ENCODE measurements around the gene SUCLG1. TPM values are rescaled to one million over a fixed set of nuclear protein-coding genes. Genes with fewer than 3 reads are reported as not detected.

SUCLG1 gene
- total RNA-seq, 1 experiment from 2014 or later, result 105 TPM

- Mint-ChIP-seq H3K4me1 (ENCODE audit: insufficient read depth, unreplicated experiment) (no peaks in the 10 kb centered on the region), H3K4me3 (ENCODE audit: unreplicated experiment) (no peak overlapping the region), H3K36me3 (ENCODE audit: insufficient read depth, unreplicated experiment) (no peaks in the 10 kb centered on the region), H3K9me3 (ENCODE audit: unreplicated experiment) (no peaks in the 10 kb centered on the region), H3K27ac (ENCODE audit: low read depth, unreplicated experiment) (no peak overlapping the region), H3K27me3 (ENCODE audit: insufficient read depth, unreplicated experiment) (no peaks in the 10 kb centered on the region)
- no peak for TF ChIP-seq CTCF (IDR thresholded peaks at IDR 0.05; ENCODE audit: unreplicated experiment)
- intact Hi-C loops (cut with micrococcal nuclease), result no loop called here
- POLR2A ChIA-PET, result interaction anchor here (1.2 to 1.4 kb wide), 3 partner anchors 16 to 59 kb away, joined by 3 to 4 read pairs (median 4); partner anchors contain the start of gene SUCLG1
- no TSS peak for BruUV-seq (replicated peaks)
- DNase-seq (ENCODE audit: unreplicated experiment), result peak; percentile 6
- CTCF ChIA-PET, result interaction anchor here (0.6 to 1.0 kb wide), 4 partner anchors 55 to 437 kb away, joined by 3 to 4 read pairs (median 4); no protein-coding TSS in a partner anchor
Observed at GRCh38 chr2:84486441-84487115, 27.5 kb upstream of the SUCLG1 start.

DNA sequence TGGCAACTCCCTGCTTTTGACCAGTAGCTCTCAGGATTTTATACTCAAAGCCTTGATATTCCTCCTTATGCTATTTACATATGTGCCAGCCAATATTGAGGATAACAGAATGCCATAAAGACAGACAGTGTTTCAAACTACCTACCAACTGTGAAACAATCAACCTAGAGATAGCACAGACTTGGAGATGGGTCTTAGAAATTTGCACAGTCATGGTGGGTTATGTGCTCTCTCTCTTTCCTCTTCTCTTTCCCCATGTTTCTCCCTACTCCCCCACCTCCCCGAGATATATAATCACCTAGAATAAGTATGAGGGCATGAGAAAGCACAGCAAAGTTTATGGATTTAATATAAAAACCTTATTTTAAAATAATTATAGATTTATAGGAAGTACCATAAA is 24.2 kb upstream of the SUCLG1 start:
- no peak overlapping the region for H3K27ac Mint-ChIP-seq (ENCODE audit: low read depth, unreplicated experiment)
- intact Hi-C loops (cut with micrococcal nuclease), result no loop called here
- no peaks in the 10 kb centered on the region for H3K36me3 Mint-ChIP-seq (ENCODE audit: insufficient read depth, unreplicated experiment)
- BruUV-seq (replicated peaks), result no TSS peak
- CTCF ChIA-PET, result interaction anchor here (1.2 to 1.7 kb wide), 3 partner anchors 8 to 18 kb away, joined by 4 to 5 read pairs (median 4); no protein-coding TSS in a partner anchor
- POLR2A ChIA-PET, result no interaction called here
- no peaks in the 10 kb centered on the region for H3K4me1 Mint-ChIP-seq (ENCODE audit: insufficient read depth, unreplicated experiment)
- DNase-seq (ENCODE audit: unreplicated experiment), result no peak
- TF ChIP-seq CTCF (IDR thresholded peaks at IDR 0.05; ENCODE audit: unreplicated experiment), result no peak
- H3K9me3 Mint-ChIP-seq (ENCODE audit: unreplicated experiment), result no peaks in the 10 kb centered on the region
- H3K4me3 Mint-ChIP-seq (ENCODE audit: unreplicated experiment), result no peak overlapping the region
- no peaks in the 10 kb centered on the region for H3K27me3 Mint-ChIP-seq (ENCODE audit: insufficient read depth, unreplicated experiment)

DNA sequence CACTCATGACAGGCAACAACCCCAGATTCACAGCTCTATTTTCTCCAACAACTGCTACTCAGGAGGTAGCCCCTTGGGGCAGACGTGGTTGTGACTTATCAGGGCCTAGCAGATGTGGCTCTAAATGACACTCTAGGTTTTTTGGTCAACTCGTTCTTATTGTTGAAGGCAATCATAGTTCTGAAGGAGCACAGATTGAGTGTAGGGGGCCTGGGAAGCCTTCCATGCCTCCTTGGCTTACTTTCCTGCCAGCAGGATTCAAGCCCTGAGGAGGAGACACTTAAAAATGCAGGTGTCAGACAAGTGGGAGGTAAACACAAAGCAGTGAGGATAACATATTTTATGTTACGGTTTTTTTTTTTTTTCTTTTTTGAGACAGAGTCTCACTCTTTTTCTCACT is 23.5 kb upstream of the SUCLG1 start:
- Mint-ChIP-seq H3K27me3 (ENCODE audit: insufficient read depth, unreplicated experiment) (no peaks in the 10 kb centered on the region), H3K27ac (ENCODE audit: low read depth, unreplicated experiment) (no peak overlapping the region), H3K4me1 (ENCODE audit: insufficient read depth, unreplicated experiment) (no peaks in the 10 kb centered on the region), H3K9me3 (ENCODE audit: unreplicated experiment) (no peaks in the 10 kb centered on the region), H3K4me3 (ENCODE audit: unreplicated experiment) (no peak overlapping the region), H3K36me3 (ENCODE audit: insufficient read depth, unreplicated experiment) (no peaks in the 10 kb centered on the region)
- BruUV-seq (replicated peaks), result no TSS peak
- ChIA-PET POLR2A (no interaction called here), CTCF (interaction anchor here (0.6 to 1.7 kb wide), 4 partner anchors 9 to 114 kb away, joined by 3 to 5 read pairs (median 4); no protein-coding TSS in a partner anchor)
- DNase-seq (ENCODE audit: unreplicated experiment), result no peak
- intact Hi-C loops (cut with micrococcal nuclease), result no loop called here
- no peak for TF ChIP-seq CTCF (IDR thresholded peaks at IDR 0.05; ENCODE audit: unreplicated experiment)

DNA sequence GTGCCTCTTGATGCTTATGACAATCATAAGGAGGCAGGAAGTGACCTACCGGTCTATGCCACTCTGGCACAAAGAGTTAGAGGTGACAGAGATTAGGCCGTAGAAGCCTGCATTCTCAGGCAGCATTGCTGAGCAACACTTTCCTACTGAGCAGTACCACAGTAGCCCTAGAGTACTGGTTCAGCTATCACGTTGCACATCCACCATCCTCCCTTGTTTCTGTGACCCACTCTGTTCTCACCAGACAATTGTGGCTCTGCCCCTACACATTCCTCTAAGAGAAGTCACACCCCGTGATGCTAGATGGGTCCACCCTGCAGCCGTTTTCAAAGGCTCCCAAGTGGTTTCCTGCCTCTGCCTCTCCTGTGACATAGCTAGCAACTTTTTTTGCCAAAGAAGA is 22.6 kb upstream of the SUCLG1 start:
- Mint-ChIP-seq H3K4me1 (ENCODE audit: insufficient read depth, unreplicated experiment) (no peaks in the 10 kb centered on the region), H3K36me3 (ENCODE audit: insufficient read depth, unreplicated experiment) (no peaks in the 10 kb centered on the region), H3K9me3 (ENCODE audit: unreplicated experiment) (peaks cover 2% of the 10 kb centered on the region), H3K4me3 (ENCODE audit: unreplicated experiment) (no peak overlapping the region), H3K27me3 (ENCODE audit: insufficient read depth, unreplicated experiment) (no peaks in the 10 kb centered on the region), H3K27ac (ENCODE audit: low read depth, unreplicated experiment) (no peak overlapping the region)
- TF ChIP-seq CTCF (IDR thresholded peaks at IDR 0.05; ENCODE audit: unreplicated experiment), result no peak
- ChIA-PET CTCF (interaction anchor here (0.6 to 1.2 kb wide), 3 partner anchors 11 to 805 kb away, joined by 4 to 5 read pairs (median 5); no protein-coding TSS in a partner anchor), POLR2A (no interaction called here)
- DNase-seq (ENCODE audit: unreplicated experiment), result peak; percentile 4
- intact Hi-C loops (cut with micrococcal nuclease), result no loop called here
- BruUV-seq (replicated peaks), result no TSS peak
